Stimulated activated CD4-positive, alpha-beta T cell treated with anti-CD3 and anti-CD28 coated beads, TNF-alpha, amount 100 ng/mL, for 24 hours (primary cell): ENCODE data around the gene AZU1.
A peak's percentile ranks its signal among the peaks of the same experiment; 100 is the strongest.

Source experiments
- DNase-seq, 3 experiments: peaks; one replicate each; pipeline ENCODE4 v3.0.0-alpha.2; 2020; ENCODE audit warnings: low read depth in 3 of 3

AZU1 gene

DNA sequence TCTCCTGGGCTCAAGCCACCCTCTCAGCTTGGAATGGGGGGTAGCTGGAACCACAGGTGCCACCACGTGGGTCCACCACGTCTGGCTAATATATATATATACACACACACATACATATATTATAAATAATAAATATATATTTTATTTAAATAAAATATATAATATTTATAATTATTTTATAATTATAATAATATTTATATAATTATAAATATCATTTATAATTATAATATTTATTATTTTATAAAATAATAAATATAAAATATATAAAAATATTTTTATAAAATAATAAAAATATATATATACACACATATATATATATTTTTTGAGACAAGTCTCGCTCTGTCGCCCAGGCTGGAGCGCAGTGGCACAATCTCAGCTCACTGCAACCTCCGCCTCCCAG, 26.9 kb downstream of the AZU1 start:
- DNase-seq = no peak

DNA sequence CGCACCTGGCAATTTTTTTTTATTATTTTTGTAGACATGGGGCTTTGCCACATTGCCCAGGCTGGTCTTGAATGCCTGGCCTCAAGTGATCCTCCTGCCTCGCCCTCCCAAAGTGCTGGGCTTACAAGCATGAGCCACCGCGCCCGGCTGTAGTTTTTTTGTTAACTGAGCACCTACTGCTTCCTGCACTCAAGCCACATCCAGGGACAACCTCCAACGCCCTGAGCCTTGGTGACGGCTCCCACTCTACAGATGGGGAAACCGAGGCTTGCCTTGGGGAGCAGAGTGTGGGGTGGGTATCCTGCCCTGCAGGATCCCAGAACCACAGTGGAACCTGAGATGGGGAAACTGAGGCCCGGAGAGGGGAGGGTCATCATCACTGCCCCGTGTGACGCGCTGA, 27.5 kb downstream of the AZU1 start:
- no peak for DNase-seq

DNA sequence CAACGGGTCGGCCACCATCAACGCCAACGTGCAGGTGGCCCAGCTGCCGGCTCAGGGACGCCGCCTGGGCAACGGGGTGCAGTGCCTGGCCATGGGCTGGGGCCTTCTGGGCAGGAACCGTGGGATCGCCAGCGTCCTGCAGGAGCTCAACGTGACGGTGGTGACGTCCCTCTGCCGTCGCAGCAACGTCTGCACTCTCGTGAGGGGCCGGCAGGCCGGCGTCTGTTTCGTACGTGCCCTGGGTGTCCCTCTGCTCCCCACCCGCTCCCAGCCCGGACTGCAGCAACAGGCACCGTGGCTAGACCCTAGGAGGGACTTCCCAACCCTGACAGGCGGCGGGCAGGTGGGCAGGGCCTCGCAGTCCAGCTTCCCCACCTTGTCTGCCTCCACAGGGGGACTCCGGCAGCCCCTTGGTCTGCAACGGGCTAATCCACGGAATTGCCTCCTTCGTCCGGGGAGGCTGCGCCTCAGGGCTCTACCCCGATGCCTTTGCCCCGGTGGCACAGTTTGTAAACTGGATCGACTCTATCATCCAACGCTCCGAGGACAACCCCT, 28.0 kb downstream of the AZU1 start:
- no peak for DNase-seq

DNA sequence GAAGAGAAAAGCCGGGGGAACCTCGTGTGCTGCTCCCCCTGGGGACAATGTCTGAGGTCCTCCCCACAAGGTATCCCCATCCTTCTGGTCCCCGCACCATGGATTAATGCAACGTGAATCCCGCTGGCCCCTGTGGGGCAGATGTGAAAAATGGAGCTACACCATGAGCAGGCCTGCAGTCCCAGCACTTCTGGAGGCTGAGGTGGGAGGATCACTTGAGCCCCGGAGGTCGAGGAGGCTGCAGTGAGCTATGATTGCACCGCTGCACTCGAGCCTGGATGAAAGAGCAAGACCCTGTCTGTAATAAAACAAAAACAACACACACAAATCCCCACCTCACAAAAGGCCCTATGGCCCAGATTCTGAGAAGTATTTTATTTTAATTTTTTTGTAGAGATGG, 30.6 kb downstream of the AZU1 start:
- DNase-seq = no peak

DNA sequence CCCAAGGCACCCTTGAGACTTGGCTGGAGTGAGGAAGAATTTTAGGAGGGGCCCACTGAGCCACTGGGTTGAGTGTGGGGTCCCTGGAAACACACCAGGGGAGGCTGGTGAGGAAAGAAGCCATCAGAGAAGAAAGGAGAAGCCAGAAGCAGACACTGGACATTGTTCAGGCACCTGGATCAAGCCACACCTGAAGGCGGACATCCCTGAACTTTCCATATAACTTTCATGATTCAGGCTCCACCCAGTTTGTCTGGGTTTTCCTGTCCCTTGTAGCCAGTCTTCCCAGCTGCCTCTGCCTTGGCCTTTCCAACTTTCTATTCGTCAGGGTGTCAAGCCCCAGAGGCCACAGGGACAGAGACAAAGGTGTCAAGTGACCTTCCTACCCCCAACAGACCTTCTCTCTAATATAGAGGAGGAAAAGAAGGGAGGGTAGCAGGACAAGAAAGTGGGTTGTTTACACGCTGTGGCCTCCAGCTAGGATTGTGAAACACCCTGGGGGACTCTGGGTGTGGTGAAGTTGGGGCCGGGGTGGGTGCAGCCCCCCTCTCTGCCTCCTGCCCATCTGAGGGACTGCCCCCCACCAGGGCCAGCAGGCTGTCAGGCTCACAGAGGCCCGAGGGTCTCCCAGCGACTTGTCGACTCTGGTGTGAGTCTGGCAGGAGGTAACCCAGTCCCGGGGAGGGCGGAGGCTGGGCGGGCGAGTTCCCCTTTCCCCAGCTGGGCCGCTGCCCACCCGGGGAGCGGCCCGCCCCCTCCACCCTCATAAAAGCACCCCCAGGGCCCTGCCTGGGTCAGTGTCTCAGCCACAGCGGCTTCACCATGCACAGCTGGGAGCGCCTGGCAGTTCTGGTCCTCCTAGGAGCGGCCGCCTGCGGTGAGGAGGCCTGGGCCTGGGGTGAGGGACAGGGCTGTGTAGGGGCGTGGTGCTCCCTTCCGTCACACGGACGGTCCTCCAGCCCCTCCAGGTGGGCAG, 31.5 kb downstream of the AZU1 start, which contains the start of gene CFD:
TSS of gene CFD (plus strand) at position 797 of the 976 bp plus-strand sequence. CDS start at position 823, 26 bp downstream.
- no peak for DNase-seq

DNA sequence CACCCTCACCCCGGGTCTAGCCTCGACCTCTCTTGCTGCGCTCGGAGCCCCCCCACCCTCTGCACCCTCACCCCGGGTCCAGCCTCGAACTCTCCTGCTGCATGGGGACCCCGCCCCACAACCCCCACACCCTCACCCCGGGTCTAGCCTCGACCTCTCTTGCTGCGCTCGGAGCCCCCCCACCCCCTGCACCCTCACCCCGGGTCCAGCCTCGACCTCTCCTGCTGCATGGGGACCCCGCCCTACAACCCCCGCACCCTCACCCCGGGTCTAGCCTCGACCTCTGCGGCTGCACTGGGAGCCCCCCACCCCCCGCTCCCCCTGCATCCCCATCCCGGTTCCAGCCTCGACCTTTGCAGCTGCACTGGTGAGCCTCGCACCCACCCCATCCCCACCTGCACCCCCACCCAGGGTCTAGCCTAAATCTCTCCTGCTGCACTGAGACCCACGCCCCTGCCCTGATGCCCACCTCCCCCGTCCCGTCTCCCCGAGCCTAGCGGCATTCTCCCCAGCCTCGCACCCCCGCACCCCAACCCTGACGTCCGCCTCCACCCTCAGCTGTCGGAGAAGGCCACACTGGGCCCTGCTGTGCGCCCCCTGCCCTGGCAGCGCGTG, 33.6 kb downstream of the AZU1 start:
- no peak for DNase-seq

DNA sequence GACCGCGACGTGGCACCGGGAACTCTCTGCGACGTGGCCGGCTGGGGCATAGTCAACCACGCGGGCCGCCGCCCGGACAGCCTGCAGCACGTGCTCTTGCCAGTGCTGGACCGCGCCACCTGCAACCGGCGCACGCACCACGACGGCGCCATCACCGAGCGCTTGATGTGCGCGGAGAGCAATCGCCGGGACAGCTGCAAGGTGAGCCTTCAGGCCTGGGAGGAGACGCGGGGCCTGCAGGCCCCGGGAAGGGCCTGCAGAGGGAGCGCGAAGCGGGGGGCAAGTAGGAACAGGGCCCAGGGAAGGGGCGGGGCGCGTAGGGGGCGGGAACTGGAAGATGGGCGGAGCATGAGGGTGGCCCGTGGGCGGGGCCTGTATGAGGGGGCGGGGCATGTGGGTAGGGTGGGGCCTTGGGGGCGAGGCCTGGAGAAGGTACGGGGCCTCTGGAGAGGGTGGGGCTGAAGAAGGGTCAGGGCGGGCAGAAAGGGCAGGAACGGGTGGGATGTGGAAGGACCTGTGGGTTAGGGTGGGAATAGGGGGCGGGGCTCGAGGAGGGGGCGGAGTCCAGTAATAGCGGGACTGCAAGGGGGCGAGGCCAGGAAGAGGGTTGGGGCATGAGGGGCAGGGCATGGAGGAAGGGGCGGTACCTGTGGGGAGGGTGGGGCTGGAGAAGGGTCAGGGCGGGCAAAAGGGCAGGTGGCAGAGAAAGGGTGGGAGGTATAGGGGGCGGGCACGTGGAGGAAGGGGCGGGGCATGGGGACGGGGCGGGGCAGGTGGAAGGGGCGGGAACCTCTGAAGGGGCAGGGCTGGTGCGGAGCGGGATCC, 34.3 kb downstream of the AZU1 start:
- DNase-seq = peak; percentile 27 to 70 (median 48)

DNA sequence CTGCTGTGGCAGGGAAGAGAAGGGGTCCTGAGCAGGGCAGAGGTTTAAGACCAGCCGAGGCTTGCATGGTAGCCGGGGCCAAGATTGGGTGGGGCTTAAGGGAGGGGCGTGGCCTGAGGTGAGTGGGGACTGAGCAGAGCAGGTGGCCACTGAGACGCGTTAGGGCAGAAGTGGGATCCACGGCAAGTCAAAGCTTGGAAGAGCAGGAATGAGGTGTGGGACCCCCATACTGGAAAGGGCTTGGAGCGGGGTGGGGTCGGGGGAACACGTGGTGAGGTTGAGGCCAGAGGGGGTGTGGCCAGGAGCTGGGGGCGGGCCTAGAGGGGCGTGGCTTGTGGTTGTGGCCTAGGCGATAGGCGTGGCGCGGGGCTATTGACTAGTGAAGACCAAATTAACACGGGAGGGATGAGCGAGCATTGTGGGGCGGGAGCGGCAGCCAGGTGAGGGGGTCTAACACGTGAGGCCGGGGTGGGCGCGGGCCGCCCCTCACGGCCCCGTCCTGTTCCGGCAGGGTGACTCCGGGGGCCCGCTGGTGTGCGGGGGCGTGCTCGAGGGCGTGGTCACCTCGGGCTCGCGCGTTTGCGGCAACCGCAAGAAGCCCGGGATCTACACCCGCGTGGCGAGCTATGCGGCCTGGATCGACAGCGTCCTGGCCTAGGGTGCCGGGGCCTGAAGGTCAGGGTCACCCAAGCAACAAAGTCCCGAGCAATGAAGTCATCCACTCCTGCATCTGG, 35.1 kb downstream of the AZU1 start:
- peak; percentile 45 to 78 (median 53) for DNase-seq

DNA sequence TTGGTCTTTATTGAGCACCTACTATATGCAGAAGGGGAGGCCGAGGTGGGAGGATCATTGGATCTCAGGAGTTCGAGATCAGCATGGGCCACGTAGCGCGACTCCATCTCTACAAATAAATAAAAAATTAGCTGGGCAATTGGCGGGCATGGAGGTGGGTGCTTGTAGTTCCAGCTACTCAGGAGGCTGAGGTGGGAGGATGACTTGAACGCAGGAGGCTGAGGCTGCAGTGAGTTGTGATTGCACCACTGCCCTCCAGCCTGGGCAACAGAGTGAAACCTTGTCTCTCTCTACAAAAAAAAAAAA, 35.6 kb downstream of the AZU1 start:
- no peak for DNase-seq

DNA sequence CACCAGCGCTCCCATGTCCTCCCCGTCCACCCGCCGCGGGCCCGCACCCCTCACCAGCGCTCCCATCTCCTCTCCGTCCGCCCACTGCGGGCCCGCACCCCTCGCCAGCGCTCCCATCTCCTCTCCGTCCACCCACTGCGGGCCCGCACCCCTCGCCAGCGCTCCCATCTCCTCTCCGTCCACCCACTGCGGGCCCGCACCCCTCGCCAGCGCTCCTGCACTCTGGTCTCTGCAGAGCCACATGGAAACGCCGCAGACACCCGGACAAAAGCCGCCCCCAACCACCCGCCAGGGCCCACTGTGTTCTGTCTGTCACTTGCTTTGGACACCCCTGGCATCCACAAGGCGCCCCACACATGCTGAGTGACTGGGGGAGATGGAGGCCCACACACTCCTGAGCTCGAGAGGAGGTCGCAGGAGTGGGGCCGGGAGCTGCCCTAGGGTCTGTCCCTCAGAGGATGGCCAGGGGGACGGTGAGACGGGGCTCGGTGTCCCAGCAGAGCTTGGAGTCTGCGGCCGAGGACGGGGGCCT, 39.2 kb downstream of the AZU1 start:
- DNase-seq = no peak

DNA sequence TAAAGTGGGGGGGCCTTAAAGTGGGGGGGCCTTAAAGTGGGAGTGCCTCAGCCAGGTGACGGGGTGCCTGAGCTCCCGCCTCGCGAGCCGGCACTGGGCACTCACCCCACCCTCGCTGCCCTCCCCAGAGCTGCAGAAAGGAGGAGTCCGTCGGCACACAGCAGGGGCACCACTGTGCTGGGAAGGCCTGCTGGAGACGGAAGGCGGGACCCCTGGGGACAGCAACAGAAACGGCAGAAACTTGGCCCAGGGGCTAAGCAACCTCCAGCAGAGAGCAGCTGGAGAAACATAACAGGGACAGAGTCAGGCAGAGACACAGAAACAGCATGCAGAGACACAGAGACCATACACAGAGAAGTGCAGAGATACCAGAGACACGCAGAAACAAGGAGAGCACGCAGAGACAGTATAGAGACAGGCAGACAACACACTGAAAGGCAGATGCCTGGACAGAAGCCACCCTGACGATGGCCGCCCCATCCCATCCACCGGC, 39.7 kb downstream of the AZU1 start:
- DNase-seq = no peak

DNA sequence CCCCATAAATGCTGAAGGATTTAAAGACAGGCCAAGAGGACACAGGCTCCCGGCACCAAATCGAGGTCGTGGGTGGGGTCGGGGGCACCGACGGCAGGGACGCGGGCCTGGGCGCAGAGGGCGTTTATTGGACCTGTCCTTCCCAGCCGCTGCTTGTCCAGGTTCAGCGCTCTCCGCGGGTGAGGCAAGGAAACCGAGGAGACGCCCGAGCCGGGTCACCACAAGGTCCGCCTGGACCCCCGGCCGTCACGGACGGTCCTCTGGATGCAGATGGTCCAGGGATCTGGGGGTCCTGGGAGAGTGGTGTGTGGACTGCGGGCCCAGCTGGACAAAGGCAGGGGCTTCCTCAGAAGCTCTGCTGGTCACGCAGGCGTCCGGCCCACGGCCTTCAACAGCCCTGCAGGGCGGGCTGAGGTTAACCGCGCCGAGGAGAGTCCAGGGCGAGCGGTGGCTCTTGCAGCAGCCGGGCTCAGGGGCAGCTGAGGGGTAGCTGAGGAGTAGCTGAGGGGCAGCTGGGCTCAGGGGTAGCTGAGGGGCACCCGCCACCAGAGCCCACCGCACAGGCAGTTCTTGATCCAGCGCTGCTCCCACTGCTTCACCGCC, 40.3 kb downstream of the AZU1 start:
- no peak for DNase-seq

DNA sequence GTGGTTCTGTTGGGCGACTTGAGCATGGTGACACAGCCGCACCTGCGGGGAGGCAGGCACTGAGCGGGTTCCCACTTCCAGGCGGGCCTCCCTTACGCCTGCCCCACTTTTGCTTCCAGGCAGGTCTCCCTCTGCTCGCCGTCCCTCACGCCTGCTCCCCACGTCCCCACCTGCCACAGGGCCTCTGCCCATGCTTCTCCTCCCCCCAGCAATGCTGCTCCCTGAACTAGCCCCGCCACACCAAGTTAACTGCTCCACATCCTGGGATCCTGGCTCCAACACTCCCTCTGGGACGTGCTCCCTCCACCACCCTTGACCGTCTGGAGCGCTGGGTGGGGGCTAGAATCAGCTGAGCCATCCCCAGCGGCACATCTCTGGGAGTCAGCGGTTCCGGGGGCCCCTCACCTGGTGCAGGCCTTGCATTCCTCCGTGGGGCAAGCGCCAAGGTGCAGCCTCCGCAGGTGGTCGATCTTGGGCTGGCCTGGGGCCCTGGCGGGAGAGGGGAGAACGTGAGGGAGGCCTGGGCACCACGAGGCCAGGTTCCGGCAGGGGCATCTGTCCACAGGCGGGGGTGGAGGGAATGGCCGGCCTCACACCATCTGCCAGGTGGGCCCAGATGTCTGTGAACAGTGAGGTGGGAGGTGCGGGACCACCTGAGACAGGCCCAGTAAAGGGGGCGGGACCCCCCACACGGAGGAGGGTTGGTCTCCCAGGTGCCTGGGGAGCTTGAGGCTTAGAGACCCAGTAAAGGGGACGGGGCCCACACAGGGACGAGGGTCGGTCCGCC, 41.0 kb downstream of the AZU1 start:
- no peak for DNase-seq

DNA sequence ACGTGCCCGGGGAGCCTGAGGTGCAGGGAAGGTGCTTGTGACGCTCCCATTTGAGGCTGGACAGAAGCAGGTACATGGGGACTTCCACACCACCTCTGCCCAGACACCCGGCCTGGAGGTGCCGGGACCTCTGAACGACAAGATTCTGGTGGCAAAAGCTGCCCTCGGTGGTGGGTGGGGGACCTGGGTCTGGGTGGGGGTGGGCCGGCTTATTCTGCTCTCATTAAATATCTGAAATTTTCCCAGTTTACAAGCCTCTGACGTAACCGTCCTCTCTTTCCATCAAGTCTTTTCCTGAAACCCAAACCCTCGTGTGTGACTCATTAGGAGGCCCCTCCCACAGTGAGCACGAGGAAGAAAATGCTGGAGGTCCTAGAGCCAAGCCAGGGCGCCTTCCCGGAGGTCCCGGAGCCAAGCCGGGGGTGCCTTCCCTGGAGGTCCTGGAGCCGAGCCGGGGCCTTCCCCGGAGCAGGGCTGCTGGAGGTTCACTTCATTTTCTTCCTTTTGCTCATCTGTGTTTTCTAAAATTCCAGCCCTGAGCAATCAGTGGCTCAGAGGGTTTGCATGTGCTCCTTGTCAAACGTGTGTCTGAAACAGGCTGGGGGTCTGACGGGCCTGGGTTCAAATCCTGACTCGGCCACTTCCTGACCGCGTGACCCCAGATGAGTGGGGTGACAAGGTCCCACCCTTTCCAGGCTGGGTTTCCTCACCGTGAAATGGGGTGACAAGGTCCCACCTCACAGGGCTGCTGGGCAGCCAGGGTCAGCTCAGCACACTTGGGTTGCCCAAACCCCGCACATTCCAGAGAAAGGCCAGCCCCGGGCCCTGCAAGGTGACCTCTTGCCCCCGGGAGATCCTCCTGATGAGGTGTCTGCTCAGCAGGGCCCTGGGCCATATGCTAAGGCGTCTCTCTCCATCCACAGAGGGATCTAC, 41.9 kb downstream of the AZU1 start:
- no peak for DNase-seq

DNA sequence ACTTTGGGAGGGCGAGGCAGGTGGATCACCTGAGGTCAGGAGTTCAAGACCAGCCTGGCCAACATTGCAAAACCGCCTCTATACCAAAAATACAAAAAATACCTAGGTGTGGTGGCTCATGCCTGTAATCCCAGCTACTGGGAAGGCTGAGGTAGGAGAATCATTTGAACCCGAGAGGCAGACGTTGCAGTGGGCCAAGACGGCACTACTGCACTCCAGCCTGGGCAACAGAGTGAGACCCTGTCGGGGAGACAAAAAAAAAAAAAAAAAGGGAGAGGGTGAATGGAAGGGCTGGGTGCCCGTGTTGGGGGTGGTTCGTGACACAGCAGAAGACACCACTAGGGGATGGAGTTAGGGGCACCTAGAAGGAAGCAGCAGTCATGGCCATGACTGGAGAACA, 42.7 kb downstream of the AZU1 start:
- no peak for DNase-seq

DNA sequence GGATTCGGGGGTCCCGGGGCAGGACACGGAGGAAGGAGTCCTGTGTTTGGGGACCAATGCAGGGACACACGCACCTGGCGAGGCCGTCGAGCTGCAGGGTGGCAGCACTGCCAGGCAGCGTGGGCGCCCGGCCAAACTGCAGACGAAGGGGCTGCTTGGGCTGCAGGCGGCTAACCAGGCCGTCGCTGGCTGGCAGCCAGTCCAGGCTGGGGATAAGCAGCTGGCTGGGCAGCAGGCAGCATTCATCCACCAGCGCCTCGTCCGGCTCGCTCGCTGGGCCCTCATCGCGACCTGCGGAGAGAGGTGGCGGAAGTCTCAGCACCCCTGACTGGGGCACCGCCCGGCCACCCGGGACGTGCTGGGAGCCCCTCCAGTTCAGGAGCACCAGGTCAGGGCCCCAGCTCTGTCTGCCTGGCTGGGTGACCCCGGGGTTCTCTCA, 43.3 kb downstream of the AZU1 start:
- DNase-seq = no peak

DNA sequence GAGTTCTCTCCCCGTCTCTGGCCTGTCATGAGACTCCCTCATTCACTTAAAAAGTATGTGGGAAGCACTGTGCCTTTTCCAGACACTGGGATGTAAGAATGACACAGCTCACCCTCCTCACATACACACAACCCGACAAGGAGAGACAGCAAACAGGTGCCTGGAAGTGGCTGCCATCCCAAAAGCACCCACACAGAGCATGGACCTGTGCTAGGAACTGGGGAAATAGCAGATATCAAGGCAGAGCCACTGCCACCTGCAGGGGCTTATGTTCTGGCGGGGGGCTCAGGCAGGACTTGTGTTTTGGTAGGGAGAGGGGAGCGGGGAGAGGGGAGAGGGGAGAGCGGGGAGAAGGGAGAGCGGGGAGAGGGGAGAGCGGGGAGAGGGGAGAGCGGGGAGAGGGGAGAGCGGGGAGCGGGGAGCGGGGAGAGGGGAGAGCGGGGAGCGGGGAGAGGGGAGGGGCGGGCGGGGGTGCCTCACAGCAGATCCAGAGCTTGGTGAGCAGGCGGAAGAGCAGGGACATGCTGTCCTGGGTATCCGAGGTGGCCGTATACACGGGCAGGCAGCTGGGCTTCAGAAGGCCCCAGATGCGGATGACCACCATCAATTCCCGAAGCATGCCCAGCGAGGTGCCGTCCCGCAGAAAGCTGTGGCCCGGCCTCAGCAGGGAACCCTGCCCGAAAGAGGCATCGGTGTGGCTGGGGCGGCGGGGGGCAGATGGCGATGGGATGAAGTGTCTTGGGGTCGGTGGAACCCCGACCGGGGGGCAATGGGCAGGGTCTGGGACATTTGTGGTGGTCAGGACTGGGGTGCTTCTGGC, 44.0 kb downstream of the AZU1 start:
- DNase-seq = no peak
